ENCODE results near the gene HTR4. TPM values are rescaled to one million over a fixed set of nuclear protein-coding genes. Genes with fewer than 3 reads are reported as not detected.
"Not testable (repeated sequence)": the region's sequence is repeated elsewhere in the genome, so short reads cannot be mapped to it uniquely, and the experiment has no call there.

The HTR4 gene
- total RNA-seq, 2 donors from 2014 or later = 4.3 to 7.9 TPM

GRCh38 chr5:148532969-148533670 lies 121.2 kb downstream of the HTR4 start:
- TF ChIP-seq CTCF (IDR thresholded peaks at IDR 0.05) = no peak
- no peak overlapping the region for H3K4me3 ChIP-seq

GRCh38 chr5:148529450-148529849 lies 124.9 kb downstream of the HTR4 start:
- H3K9me3 ChIP-seq = peaks cover 0 to 11% of the 10 kb centered on the region in 2 donors
- DNase-seq (ENCODE audit: low spot score); H3K27me3 ChIP-seq; H3K27ac ChIP-seq; H3K36me3 ChIP-seq; H3K4me3 ChIP-seq; H3K4me1 ChIP-seq: not testable (repeated sequence)

More at GRCh38 chr5:148532969-148533670, 121.2 kb downstream of the HTR4 start:
- no peaks in the 10 kb centered on the region for H3K4me1 ChIP-seq
- no peaks in the 10 kb centered on the region for H3K27me3 ChIP-seq
- peaks cover 0 to 11% of the 10 kb centered on the region in 2 donors for H3K9me3 ChIP-seq
- DNase-seq (ENCODE audit: low spot score) = no peak
- H3K36me3 ChIP-seq = no peaks in the 10 kb centered on the region
- H3K27ac ChIP-seq = no peak overlapping the region

DNA sequence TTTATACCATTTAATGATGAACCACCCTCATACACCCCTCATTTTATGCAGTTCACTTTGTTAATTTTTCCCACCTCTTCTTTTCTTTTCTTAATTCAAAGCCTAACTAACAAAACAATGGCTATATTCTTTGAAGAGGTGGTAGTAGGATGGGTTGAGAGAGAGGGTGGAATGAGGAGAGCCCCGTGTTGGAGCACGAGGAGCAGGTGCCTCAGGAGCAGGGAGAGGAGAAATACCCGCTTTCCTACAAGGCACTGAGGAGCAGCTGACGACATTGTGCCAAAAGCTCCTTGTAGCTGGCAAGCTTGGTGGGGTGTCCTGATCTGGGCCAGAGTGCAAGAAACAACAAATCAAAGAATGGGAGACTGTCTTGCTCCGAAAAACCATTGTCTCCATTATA lies 129.6 kb downstream of the HTR4 start:
- no peak overlapping the region for H3K27ac ChIP-seq
- no peak for DNase-seq (ENCODE audit: low spot score)
- H3K36me3 ChIP-seq = no peaks in the 10 kb centered on the region
- no peaks in the 10 kb centered on the region for H3K4me1 ChIP-seq
- H3K27me3 ChIP-seq = no peaks in the 10 kb centered on the region
- TF ChIP-seq CTCF (IDR thresholded peaks at IDR 0.05) = no peak
- H3K9me3 ChIP-seq = peaks cover 0 to 8% of the 10 kb centered on the region in 2 donors
- no peak overlapping the region for H3K4me3 ChIP-seq

GRCh38 chr5:148523139-148523538 lies 131.2 kb downstream of the HTR4 start:
- DNase-seq (ENCODE audit: low spot score) = no peak
- Histone ChIP-seq H3K27ac (no peak overlapping the region), H3K4me3 (no peak overlapping the region), H3K4me1 (no peaks in the 10 kb centered on the region), H3K36me3 (no peaks in the 10 kb centered on the region), H3K9me3 (no peaks in the 10 kb centered on the region), H3K27me3 (no peaks in the 10 kb centered on the region)
- TF ChIP-seq CTCF (IDR thresholded peaks at IDR 0.05) = no peak

GRCh38 chr5:148515460-148515859 lies 138.9 kb downstream of the HTR4 start:
- TF ChIP-seq CTCF (IDR thresholded peaks at IDR 0.05) = no peak
- no peaks in the 10 kb centered on the region for H3K9me3 ChIP-seq
- H3K27ac ChIP-seq = no peak overlapping the region
- H3K4me1 ChIP-seq = peaks cover 0 to 3% of the 10 kb centered on the region in 2 donors
- no peak for DNase-seq (ENCODE audit: low spot score)
- H3K27me3 ChIP-seq = no peaks in the 10 kb centered on the region
- H3K4me3 ChIP-seq = no peak overlapping the region
- H3K36me3 ChIP-seq = no peaks in the 10 kb centered on the region

DNA sequence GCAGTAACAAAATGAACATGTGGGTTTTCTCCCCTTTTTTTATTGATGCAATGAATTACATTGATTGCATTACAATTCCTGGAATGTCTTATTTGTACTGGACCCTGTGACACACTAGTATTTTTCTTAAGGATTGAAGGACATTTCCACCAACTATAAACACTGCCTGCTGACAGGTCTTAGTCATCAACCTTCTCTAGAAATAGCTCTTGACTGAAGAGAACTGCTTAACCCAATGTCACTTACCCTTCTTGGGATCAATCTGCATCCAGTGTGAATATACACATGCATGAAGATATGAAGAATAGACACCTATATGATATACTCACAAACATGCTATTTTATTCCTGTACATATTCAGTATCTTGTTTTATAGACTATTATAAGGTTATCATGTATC lies 140.0 kb downstream of the HTR4 start:
- H3K9me3 ChIP-seq = no peaks in the 10 kb centered on the region
- TF ChIP-seq CTCF (IDR thresholded peaks at IDR 0.05) = no peak
- peaks cover 0 to 3% of the 10 kb centered on the region in 2 donors for H3K4me1 ChIP-seq
- H3K27ac ChIP-seq = no peak overlapping the region
- H3K36me3 ChIP-seq = no peaks in the 10 kb centered on the region
- DNase-seq (ENCODE audit: low spot score) = no peak
- no peak overlapping the region for H3K4me3 ChIP-seq
- H3K27me3 ChIP-seq = no peaks in the 10 kb centered on the region
